ENCODE data around the gene MARCHF10.

MARCHF10 gene

GRCh38 chr17:62653826-62654761 is 154.0 kb downstream of the MARCHF10 start:
- no peak for TF ChIP-seq CTCF (IDR thresholded peaks at IDR 0.05; ENCODE audit: borderline replicate concordance, control extremely low read depth, extremely low read depth, insufficient read depth, missing control alignments)
- in situ Hi-C loops (cut with MboI; ENCODE audit: low sequenced_read_pairs, unreplicated experiment): no loop called here
- DNase-seq (ENCODE audit: low spot score): peak; percentile 46

- DNase-seq (ENCODE audit: low spot score): peak; percentile 91
- in situ Hi-C loops (cut with MboI; ENCODE audit: low sequenced_read_pairs, unreplicated experiment): no loop called here
- TF ChIP-seq CTCF (IDR thresholded peaks at IDR 0.05; ENCODE audit: borderline replicate concordance, control extremely low read depth, extremely low read depth, insufficient read depth, missing control alignments): no peak
Measured at GRCh38 chr17:62653002-62653825, 154.9 kb downstream of the MARCHF10 start.

GRCh38 chr17:62652251-62653001 is 155.7 kb downstream of the MARCHF10 start:
- TF ChIP-seq CTCF (IDR thresholded peaks at IDR 0.05; ENCODE audit: borderline replicate concordance, control extremely low read depth, extremely low read depth, insufficient read depth, missing control alignments): no peak
- peak; percentile 63 for DNase-seq (ENCODE audit: low spot score)
- in situ Hi-C loops (cut with MboI; ENCODE audit: low sequenced_read_pairs, unreplicated experiment): no loop called here

All from GM13976 (cell line).